GM23248 (cell line): ENCODE data around the gene FUT8. TPM values are rescaled to one million over a fixed set of nuclear protein-coding genes. Genes with fewer than 3 reads are reported as not detected.

ENCODE experiments used
- DNase-seq: peaks from one replicate; pipeline ENCODE4 v3.0.0-alpha.2; 2015
- H2AFZ ChIP-seq: fragments of 200-600 bp; sonication (generic); 2 replicates; pipeline ENCODE4 v1.6.1; 2016; ENCODE audit warnings: antibody characterized with exemption
- H3F3A ChIP-seq: fragments of 200-600 bp; sonication (generic); 2 replicates; pipeline ENCODE4 v1.6.1; 2016; ENCODE audit warnings: mild to moderate bottlenecking, antibody characterized with exemption, mixed run types; ENCODE audit not compliant: insufficient read depth
- H3K27ac ChIP-seq: fragments of 200-600 bp; sonication (generic); 2 replicates; pipeline ENCODE4 v1.5.1; 2016; ENCODE audit warnings: mild to moderate bottlenecking
- H3K27me3 ChIP-seq: fragments of 200-600 bp; sonication (generic); replicated peaks from 2 replicates; pipeline ENCODE4 v1.6.1; 2016; ENCODE audit warnings: mild to moderate bottlenecking; ENCODE audit not compliant: insufficient read depth
- H3K36me3 ChIP-seq: fragments of 200-600 bp; sonication (generic); 2 replicates; pipeline ENCODE4 v1.6.1; 2016; ENCODE audit warnings: low read depth, mild to moderate bottlenecking
- H3K4me1 ChIP-seq: fragments of 200-600 bp; sonication (generic); 2 replicates; pipeline ENCODE4 v1.6.1; 2016; ENCODE audit warnings: mild to moderate bottlenecking; ENCODE audit not compliant: insufficient read depth
- H3K4me2 ChIP-seq: fragments of 200-600 bp; sonication (generic); one replicate; pipeline ENCODE4 v1.6.1; 2016; ENCODE audit warnings: mild to moderate bottlenecking; ENCODE audit not compliant: unreplicated experiment
- H3K4me3 ChIP-seq: fragments of 200-600 bp; sonication (generic); 2 replicates; pipeline ENCODE4 v1.5.1; 2016; ENCODE audit warnings: mild to moderate bottlenecking
- H3K79me2 ChIP-seq: fragments of 200-600 bp; sonication (generic); 2 replicates; pipeline ENCODE4 v1.6.1; 2016; ENCODE audit warnings: mild to moderate bottlenecking; ENCODE audit not compliant: insufficient read depth
- H3K9ac ChIP-seq: fragments of 200-600 bp; sonication (generic); 2 replicates; pipeline ENCODE4 v1.6.1; 2016; ENCODE audit warnings: mild to moderate bottlenecking
- H3K9me2 ChIP-seq: fragments of 200-600 bp; sonication (generic); 2 replicates; pipeline ENCODE4 v1.6.1; 2016; ENCODE audit warnings: mixed run types, mild to moderate bottlenecking, moderate library complexity; ENCODE audit not compliant: insufficient read depth
- H3K9me3 ChIP-seq: fragments of 200-600 bp; sonication (generic); one replicate; pipeline ENCODE4 v1.6.1; 2017; ENCODE audit warnings: low read depth
- H4K20me1 ChIP-seq: fragments of 200-600 bp; sonication (generic); 2 replicates; pipeline ENCODE4 v1.6.0; 2016; ENCODE audit not compliant: insufficient read depth
- EZH2 ChIP-seq: fragments of 200-600 bp; sonication (generic); IDR thresholded peaks from 2 replicates; pipeline ENCODE4 v1.6.1; 2018; ENCODE audit warnings: antibody characterized with exemption, mild to moderate bottlenecking; ENCODE audit not compliant: insufficient read depth, poor library complexity, severe bottlenecking
- EZH2phosphoT487 ChIP-seq: fragments of 200-600 bp; sonication (generic); IDR thresholded peaks from 2 replicates; pipeline ENCODE4 v1.6.1; 2018; ENCODE audit warnings: antibody characterized with exemption, moderate library complexity, mild to moderate bottlenecking, low read depth; ENCODE audit not compliant: insufficient read depth
- WGBS, 2 experiments: methylation state at CpG; one replicate each; pipeline ENCODE4 v1.1.6; 2015 to 2017; ENCODE audit warnings: low lambda C conversion rate in 2 of 2, low coverage in 1 of 2; ENCODE audit errors: missing lambda C conversion rate in 2 of 2; 5-methylcytosine and 5-hydroxymethylcytosine counted together
- in situ Hi-C: fragments of 300-500 bp; cut with MboI; formaldehyde crosslinking; loops from 2 replicates; pipeline ENCODE4 v1.15.0; 2020
- polyA plus RNA-seq: library from polyadenylated mRNA; unstranded; fragments of >200 nt; fragmentation: Nextera tagmentation; extraction: Ambion mirVana; gene quantifications from 2 replicates; pipeline ENCODE4 v1.2.1, GENCODE V29; 2016
- total RNA-seq: library from RNA; depleted of rRNA; stranded (reverse); fragments of >200 nt; shearing (Covaris generic); gene quantifications from 2 replicates; pipeline ENCODE4 v1.2.3, GENCODE V29; 2014

The FUT8 gene
- total and polyA plus RNA-seq, 2 experiments from 2014 or later = 40.0 to 60.6 TPM

GRCh38 chr14:65756880-65757279 lies 344.4 kb downstream of the FUT8 start:
- H3K4me1 ChIP-seq = no peaks in the 10 kb centered on the region
- H3K9me2 ChIP-seq = no peaks in the 10 kb centered on the region
- no peaks in the 10 kb centered on the region for H3K79me2 ChIP-seq
- H3K27me3 ChIP-seq = no peaks in the 10 kb centered on the region
- no peak for DNase-seq
- TF ChIP-seq EZH2phosphoT487 (no peak), EZH2 (no peak)
- WGBS, 2 experiments = 78 to 79% methylated on average over 3 of the region's 3 CpGs
- H3K9me3 ChIP-seq = no peaks in the 10 kb centered on the region
- in situ Hi-C loops = no loop called here
- no peak overlapping the region for H3K4me2 ChIP-seq
- no peaks in the 10 kb centered on the region for H3K36me3 ChIP-seq
- no peaks in the 10 kb centered on the region for H4K20me1 ChIP-seq
- no peak overlapping the region for H3K27ac ChIP-seq
- H2AFZ ChIP-seq = no peak overlapping the region
- H3K9ac ChIP-seq = no peak overlapping the region
- H3F3A ChIP-seq = no peaks in the 10 kb centered on the region
- H3K4me3 ChIP-seq = no peak overlapping the region

DNA sequence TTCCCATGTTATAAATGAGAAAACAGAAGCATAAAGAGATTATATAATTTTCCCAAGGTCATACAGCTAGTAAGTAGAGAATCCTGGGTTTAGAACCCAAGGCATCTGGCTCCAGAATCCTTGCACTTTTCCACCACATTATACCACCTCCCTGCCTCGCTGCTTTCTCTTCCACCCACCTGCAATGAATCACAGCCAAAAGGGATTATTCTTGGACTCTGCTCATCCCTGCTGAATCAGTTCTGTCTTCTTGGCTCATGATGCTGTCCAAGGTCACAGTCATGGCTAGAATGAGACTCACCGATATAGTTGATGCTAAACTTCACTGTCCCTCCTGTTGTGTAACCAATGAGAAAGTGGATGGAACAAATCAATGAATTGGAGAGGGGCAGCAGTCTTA lies 356.6 kb downstream of the FUT8 start:
- Histone ChIP-seq H2AFZ (no peak overlapping the region), H3K9ac (no peak overlapping the region), H3K4me2 (no peak overlapping the region), H4K20me1 (no peaks in the 10 kb centered on the region), H3K79me2 (no peaks in the 10 kb centered on the region), H3K27ac (no peak overlapping the region), H3K9me3 (no peaks in the 10 kb centered on the region), H3F3A (no peaks in the 10 kb centered on the region), H3K27me3 (0 out of 2 replicates have a peak, but pooled peaks cover 5% of the 10 kb centered on the region), H3K36me3 (no peaks in the 10 kb centered on the region), H3K9me2 (no peaks in the 10 kb centered on the region), H3K4me1 (peaks cover 3% of the 10 kb centered on the region; the same call in 1 of the 2 replicates), H3K4me3 (no peak overlapping the region)
- peak; percentile 61 for DNase-seq
- TF ChIP-seq EZH2 (no peak), EZH2phosphoT487 (no peak)
- in situ Hi-C loops = no loop called here
- 31 to 36% methylated on average over 2 of the region's 2 CpGs for WGBS, 2 experiments

DNA sequence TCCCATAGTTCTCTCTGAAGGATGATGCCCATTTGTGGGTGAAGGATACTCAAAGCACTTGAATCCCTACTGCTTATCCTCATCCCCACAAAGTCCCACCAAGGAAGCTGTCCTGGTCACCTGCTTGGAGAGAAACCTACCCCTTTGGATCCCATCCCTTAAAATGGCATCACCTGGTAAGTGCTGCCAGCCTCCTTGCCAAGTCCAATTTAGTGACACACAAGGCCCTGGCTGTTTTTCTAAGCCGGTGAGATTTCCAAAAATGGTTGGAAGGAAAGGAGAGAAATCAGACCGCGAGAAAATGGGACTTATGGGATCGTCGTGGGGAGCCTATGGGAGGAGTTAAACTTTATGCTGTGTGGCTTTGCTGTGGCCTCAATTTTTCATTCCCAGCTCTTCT lies 358.2 kb downstream of the FUT8 start:
- Histone ChIP-seq H3K79me2 (no peaks in the 10 kb centered on the region), H3K9me2 (no peaks in the 10 kb centered on the region), H3K4me2 (no peak overlapping the region), H3K4me1 (peaks cover 3% of the 10 kb centered on the region; the same call in 1 of the 2 replicates), H3K9me3 (no peaks in the 10 kb centered on the region), H3K27me3 (0 out of 2 replicates have a peak, but pooled peaks cover 5% of the 10 kb centered on the region), H3K27ac (no peak overlapping the region), H4K20me1 (no peaks in the 10 kb centered on the region), H3K36me3 (no peaks in the 10 kb centered on the region), H3K4me3 (no peak overlapping the region), H3F3A (no peaks in the 10 kb centered on the region), H2AFZ (no peak overlapping the region), H3K9ac (no peak overlapping the region)
- DNase-seq = no peak
- WGBS, 2 experiments = 57 to 59% methylated on average over 5 of the region's 5 CpGs
- no peak for TF ChIP-seq EZH2
- no peak for TF ChIP-seq EZH2phosphoT487
- in situ Hi-C loops = no loop called here

DNA sequence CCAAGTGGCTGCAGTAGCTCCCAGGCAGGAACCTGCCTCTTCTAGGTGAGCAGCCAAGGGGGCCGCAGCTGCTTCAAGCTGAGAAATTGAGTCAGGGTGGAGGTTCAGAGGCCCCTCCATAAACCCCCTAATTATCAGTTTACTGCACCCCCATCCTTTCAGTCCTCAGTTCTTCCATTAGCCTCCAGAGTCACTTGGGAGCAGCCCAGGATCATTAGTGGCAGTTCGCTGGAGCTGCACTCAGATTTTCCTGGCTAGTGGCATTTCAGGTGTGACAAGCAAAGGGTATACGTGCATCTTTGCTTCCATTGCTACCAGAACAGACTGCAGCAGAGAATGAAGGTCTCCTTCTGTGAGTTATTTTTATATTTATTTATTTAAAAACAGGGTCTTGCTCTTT lies 358.7 kb downstream of the FUT8 start:
- Histone ChIP-seq H3K9me3 (no peaks in the 10 kb centered on the region), H4K20me1 (no peaks in the 10 kb centered on the region), H3K9me2 (no peaks in the 10 kb centered on the region), H3K79me2 (no peaks in the 10 kb centered on the region), H3K4me1 (peaks cover 3% of the 10 kb centered on the region; the same call in 1 of the 2 replicates), H3K4me3 (no peak overlapping the region), H3K27me3 (peaks cover 5% of the 10 kb centered on the region), H3F3A (no peaks in the 10 kb centered on the region), H2AFZ (no peak overlapping the region), H3K4me2 (no peak overlapping the region), H3K27ac (no peak overlapping the region), H3K9ac (no peak overlapping the region), H3K36me3 (no peaks in the 10 kb centered on the region)
- 65 to 80% methylated on average over 3 of the region's 3 CpGs for WGBS, 2 experiments
- no peak for DNase-seq
- TF ChIP-seq EZH2phosphoT487 (no peak), EZH2 (no peak)
- in situ Hi-C loops = no loop called here

- Histone ChIP-seq H3K9me3 (no peaks in the 10 kb centered on the region), H3K36me3 (no peaks in the 10 kb centered on the region), H3K27me3 (peaks cover 7% of the 10 kb centered on the region), H3K79me2 (no peaks in the 10 kb centered on the region), H3K4me2 (no peak overlapping the region), H3K9ac (no peak overlapping the region), H3K4me3 (no peak overlapping the region), H3F3A (no peaks in the 10 kb centered on the region), H2AFZ (no peak overlapping the region), H4K20me1 (no peaks in the 10 kb centered on the region), H3K27ac (no peak overlapping the region), H3K9me2 (no peaks in the 10 kb centered on the region), H3K4me1 (peaks cover 3% of the 10 kb centered on the region; the same call in 1 of the 2 replicates)
- DNase-seq = no peak
- no peak for TF ChIP-seq EZH2
- TF ChIP-seq EZH2phosphoT487 = no peak
- in situ Hi-C loops = no loop called here
- WGBS, 2 experiments = 60 to 64% methylated on average over 8 of the region's 8 CpGs
Observed at GRCh38 chr14:65772466-65772865, 359.9 kb downstream of the FUT8 start.
